Sciatic nerve (tissue), 2 donors: ENCODE data around the gene EID1. TPM values are rescaled to one million over a fixed set of nuclear protein-coding genes. Genes with fewer than 3 reads are reported as not detected.
"Not testable (repeated sequence)": the region's sequence is repeated elsewhere in the genome, so short reads cannot be mapped to it uniquely, and the experiment has no call there.

ENCODE experiments used
- ATAC-seq: fragments of 200-7000 bp; cut with Tn5 transposase; one replicate; pipeline ENCODE4 v1.9.1; 2020; ENCODE audit warnings: mild to moderate bottlenecking, moderate library complexity
- DNase-seq: peaks from one replicate; pipeline ENCODE4 v3.0.0-alpha.2; 2020; ENCODE audit warnings: low spot score
- intact Hi-C: fragments of 100-400 bp; cut with DNase I; formaldehyde crosslinking; loops from one replicate; pipeline ENCODE4 v1.14.2; 2022
- total RNA-seq: library from RNA; stranded (reverse); fragmentation: NEBNext Ultra II Directional; extraction: Animal tissue kit (Norgen Biotek cat#: 25700); gene quantifications from one replicate; pipeline ENCODE4 v1.2.1, GENCODE V29; 2021
- donor health status: DM: no; HTN: no; CAD: no.
- donor health status: DM: no; HTN: no; CAD: no.

Gene EID1
- total RNA-seq, 1 donor from 2014 or later = 140 TPM

DNA sequence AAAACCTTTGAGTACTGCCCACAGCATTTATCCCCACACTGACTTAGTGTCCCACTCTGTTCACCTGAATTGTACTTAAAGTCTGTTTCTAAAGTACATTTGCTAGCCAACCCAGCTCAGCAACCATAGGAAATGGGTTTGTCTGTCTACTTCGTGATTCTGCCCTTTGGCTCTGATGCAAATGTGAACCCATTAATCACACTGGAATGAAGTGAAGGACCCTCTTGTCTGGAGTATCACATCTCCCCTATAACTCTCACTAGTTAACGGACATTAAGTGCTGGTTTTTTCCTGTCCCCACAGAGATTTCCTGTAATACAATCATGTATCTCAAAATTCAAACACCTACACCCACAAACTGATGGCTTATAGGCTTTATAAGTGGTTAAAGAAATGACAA is 20.5 kb downstream of the EID1 start:
- intact Hi-C loops = no loop called here
- ATAC-seq = no peak
- DNase-seq = no peak

DNA sequence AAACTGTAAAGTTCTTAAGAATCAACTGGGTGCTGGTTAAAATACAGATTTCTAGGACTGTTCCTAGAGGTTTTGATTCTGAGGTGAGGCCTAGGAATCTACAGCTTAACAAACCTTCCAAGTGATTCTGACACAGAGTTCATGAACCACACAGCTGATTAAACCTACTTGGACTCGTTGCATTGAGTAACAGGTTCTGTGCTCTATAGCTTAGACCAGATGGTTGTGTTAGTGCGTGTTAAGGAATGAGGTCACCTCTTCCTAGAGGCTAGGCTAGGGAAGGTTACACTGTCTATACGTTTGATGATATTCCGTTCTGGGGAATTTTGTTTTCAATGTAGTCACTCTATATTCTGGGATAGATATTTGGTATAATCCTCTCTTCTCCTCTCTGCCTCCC is 21.9 kb downstream of the EID1 start:
- intact Hi-C loops = no loop called here
- DNase-seq (no peak), ATAC-seq (no peak)

DNA sequence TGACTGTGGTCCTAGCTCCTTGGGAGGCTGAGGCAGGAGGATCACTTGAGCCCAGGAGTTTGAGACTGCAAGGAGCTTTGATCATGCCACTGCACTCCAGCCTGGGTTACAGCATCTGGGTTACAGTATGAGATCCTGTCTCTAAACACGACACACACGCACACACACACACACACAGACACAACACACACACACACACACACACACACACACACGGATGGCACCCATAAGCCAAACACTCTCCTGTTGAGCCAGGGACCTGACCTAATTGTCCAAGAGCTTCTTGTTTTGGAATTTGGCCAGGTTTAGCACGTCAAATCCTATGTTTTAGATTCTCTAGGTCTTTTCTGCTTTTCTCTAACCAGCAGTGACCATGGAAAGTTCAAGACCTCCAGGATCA is 26.8 kb downstream of the EID1 start:
- no peak for ATAC-seq
- intact Hi-C loops = no loop called here
- DNase-seq = no peak

DNA sequence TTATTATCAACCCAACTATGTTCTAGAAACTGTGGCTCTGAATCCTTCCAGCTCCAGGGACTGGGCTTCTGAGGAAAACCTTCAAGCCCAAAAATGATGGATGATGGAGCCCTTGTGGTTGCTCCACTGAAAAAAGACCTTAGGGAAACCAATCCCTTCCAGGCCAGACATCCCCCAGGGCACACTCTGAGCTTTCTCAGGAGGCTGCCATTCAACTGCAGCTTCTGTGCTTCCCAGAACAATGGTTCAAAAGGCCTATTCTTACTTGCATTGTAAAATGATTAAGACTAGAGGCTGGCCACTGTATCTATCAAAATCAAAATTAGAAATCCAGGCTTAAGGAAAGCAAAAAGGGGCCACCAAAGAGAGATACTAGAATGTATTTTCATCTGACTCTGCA is 27.3 kb downstream of the EID1 start:
- DNase-seq (no peak), ATAC-seq (no peak)
- intact Hi-C loops = no loop called here

DNA sequence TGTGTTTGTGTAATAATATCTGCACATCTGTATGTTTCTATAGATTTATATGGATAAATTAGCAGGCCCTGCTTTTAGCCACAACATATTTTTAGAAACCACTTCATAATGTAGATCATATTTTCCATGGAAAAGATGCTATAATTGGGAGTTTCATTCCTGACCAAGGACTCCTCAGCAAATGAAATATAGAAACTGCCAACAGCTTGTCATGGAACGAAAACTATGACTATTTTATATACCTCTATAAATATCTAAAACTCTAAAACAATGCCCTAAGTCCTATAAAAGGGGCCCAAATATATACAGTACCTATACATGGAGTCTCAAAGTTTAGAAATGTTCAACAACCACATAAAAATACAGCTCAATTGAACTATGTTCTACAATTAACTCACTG is 27.9 kb downstream of the EID1 start:
- intact Hi-C loops = no loop called here
- no peak for ATAC-seq
- no peak for DNase-seq

DNA sequence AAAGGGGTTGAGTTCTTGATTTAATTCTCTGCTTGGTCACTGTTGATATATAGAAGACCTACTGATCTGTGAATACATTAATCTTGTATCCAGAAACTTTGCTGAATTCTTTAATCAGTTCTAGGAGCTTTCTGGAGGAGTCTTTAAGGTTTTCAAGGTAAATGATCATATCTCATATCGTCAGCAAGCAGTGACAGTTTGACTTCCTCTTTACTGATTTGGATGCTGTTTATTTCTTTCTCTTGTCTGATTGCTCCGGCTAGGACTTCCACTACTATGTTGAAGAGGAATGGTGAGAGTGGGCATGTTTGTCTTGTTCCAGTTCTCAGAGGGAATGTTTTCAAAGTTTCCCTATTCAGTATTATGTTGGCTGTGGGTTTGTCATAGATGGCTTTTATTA is 31.4 kb downstream of the EID1 start:
- ATAC-seq, DNase-seq, intact Hi-C loops: not testable (repeated sequence)

DNA sequence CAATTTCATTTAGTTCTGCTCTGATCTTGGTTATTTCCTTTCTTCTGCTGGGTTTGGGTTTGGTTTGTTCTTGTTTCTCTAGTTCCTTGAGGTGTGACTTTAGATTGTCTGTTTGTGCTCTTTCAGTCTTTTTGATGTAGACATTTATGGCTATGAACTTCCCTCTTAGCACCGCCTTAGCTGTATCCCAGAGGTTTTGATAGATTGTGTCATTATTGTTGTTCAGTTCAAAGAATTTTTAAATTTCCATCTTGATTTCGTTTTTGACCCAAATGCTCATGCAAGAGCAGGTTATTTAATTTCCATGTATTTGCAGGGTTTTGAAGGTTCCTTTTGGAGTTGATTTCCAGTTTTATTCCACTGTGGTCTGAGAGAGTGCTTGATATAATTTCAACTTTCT is 32.6 kb downstream of the EID1 start:
- DNase-seq, intact Hi-C loops, ATAC-seq: not testable (repeated sequence)

DNA sequence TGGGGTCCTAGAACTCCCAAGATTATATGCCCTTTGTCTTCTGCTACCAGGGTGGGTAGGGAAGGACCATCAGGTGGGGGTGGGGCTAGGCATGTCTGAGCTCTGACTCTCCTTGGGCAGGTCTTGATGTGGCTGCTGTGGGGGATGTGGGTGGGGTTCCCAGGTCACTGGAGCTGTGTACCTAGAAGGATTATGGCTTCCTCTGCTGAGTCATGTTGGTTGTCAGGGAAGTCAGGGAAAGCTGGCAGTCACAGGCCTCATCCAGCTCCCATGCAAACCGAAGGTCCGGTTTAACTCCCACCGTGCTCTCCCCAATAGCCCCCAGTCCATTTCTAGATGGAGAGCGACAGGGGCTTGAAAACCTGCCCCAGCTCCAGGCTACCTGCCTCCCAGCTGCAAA is 35.2 kb downstream of the EID1 start:
- DNase-seq = no peak
- no peak for ATAC-seq
- intact Hi-C loops = no loop called here

DNA sequence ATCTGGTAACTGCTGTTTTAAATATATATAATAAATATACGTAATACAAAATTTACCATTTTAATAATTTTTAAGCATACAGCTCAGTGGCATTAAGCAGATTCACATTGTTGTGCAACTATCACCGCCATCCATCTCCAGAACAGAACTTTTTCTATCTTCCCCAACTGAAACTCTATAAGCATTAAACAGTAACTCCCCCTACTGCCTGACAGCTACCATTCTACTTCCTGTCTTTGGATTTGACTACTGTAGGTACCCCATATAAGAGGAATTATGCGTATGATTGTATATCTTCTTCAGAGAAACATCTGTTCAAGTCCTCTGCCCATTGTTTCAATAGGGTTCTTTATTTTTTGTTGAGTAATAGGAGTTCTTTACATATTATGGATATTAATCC is 36.8 kb downstream of the EID1 start:
- ATAC-seq (no peak), DNase-seq (no peak)
- intact Hi-C loops = no loop called here

DNA sequence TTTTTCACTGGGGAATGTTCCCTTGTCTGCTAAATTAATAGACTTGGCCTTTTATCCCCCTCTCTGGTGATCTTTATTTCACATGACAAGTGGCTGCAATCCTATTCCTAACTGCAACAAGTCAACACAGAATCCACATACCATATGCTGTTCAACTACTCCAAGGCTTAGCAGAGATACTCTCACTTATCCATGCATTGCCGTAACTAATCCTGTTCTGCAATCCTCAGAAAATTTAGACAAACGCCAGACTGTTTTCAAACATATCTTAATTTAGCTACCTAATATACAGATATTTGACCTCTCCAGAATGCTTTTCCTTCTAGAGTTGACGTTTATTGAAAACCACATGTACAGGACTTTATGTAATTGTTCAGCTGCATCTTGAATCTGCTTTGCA is 37.9 kb downstream of the EID1 start:
- no peak for DNase-seq
- ATAC-seq = no peak
- intact Hi-C loops = no loop called here

DNA sequence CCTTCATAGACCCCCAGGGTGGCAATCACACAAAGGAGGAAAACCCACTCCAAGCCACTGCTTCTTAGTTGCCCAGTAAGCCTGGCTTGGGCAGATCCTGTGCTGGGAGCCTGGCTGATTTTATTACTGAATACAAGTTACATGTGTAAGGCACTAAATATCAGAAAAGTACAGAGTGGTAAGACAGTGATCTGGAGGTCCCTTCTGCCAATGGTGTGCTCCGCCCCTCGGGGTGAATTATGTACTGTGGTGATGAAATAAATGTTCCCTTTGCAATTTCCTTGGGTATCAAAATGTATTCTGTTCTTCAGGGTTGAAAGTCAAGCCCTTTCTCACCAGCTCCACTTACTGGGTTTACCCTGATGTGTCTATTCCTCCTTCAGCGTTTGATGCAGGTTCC is 38.8 kb downstream of the EID1 start:
- ATAC-seq (no peak), DNase-seq (no peak)
- intact Hi-C loops = no loop called here

DNA sequence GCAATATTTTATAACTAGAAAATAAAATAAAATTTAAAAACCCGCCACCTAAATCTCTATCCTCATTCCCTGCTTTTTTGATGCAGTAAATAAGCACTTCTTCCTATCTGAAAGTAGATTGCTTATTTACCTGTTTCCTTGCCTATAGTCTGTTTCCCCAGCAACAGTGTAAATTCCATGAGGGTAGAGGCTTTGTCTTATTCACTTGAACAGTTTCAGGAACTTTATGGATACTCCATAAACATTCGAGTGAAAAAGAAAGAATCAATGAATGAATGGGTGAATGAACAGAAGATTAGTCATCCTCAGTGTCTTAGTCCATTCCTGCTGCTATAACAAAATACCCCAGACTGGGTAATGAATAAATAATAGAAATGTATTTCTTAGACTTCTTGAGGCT is 44.1 kb downstream of the EID1 start:
- intact Hi-C loops = no loop called here
- no peak for ATAC-seq
- DNase-seq = no peak

DNA sequence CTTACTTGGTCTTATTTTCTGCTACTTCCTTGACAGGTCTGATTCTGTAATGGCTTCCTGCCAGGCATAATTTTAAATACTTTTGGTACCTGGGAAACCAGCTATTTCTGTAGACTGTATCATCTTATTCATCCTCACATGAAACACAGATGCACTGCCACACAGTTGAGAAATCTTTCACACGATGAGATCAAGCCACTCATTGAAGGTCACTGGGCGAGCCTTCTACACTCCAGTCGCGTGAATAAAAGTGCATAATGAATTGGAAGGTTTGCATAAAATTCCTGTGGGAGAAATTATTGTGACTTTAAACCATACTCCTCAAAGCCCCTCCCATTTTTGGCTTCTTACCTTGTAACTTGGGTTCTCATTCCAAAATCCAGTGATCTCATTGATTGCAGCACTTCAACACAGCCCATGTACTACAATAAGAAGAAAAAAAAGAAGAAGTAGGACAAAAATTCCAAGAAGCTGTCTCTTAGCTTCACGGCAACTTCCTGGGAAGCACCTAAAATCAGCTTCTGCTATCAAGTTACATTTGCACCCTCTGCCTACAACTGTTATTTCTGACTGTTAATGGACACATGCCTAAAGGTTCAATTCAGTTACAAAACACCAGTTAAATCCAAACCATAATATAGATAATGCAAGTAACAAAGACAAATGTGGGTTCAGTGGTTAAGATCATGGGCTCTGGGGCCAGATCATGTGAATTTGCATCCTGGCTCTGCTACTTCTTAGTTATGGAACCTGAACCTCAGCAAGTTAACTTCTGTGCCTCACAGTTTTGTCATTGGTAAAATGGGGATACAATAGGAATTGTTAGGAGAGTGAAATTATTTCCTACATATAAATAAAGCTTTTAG is 46.8 kb downstream of the EID1 start:
- intact Hi-C loops = no loop called here
- ATAC-seq = no peak
- no peak for DNase-seq

DNA sequence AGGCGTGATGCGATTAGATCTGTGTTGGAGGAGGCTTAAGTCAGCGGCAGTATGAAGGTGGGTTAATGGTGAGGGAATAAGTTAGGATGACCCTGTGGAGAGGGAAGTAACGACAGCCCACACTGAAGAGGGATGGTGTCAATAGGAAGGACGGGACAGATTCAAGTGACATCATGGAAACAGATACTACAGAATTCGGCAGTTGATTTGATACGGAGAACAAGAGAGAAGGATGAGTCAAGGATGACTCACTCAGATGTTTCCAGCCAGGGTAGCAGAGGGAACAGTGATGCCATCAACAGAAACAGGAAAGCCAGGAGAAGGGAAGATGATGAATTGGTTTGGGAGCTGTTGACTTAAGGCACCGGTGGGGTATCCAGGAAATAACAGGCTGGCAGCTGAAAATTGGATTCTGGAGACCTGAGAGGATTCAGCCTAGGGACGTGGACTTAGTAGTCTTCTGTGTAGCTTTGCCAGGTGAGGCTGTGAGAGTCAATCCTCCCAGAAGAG is 47.8 kb downstream of the EID1 start:
- ATAC-seq (peak; percentile 42), DNase-seq (no peak)
- intact Hi-C loops = no loop called here

DNA sequence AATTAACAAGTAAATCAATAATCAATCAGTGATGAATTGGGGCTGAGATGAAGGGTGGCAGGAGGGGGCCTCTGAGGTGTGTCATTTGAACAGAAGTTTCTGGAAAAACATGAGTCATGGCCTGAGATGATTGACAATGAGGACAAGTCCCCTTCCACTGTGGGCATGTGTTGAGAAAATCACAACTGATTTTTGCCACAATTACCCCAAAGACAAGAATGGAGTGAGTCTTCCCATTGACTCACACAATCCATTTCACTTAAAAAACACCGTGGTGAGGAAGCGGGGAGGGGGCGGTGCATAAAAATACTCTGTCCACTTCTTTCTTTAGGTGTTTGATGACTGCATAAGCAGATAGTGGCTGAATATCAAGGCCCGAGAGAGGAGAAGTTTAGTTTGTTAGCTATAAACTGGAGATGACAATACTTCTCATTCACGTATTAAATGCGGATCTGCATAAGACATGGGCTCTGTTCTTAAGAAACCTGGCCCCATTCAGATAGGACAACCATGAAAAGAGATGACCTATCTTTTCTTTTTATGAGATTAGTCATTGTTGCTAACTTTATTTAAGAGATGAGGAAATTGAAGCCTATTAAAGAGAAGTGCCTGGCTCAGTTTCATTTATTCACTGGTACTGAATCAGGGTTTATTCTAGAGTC is 51.1 kb downstream of the EID1 start:
- intact Hi-C loops = no loop called here
- DNase-seq (no peak), ATAC-seq (no peak)

DNA sequence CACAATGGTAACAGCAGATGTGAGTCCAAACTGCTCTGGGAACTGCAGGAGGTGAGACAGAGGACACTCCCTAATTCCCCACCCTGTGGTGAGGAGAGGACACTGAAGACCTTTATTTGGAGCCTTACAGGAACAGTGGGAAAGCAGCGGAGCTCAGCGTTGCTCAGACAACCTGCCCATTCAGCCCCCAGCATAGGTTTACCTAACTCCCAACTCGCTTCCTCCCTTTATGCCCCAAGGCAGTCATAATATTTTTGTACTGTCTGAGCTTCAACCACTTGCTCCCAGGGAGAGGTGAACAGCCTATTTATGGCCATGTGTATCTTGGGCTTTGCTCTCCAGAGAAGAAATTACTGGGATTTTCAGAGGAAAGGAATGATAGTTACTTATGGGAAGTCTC is 51.7 kb downstream of the EID1 start:
- DNase-seq (no peak), ATAC-seq (no peak)
- intact Hi-C loops = no loop called here

Other genes with a start within 250 kb of the EID1 start
- 135 TPM for gene FBN1, start 232.4 kb upstream of the EID1 start, total RNA-seq
- gene CEP152, start 67.1 kb upstream of the EID1 start, total RNA-seq = 11.1 TPM
- 74.2 TPM for gene SHC4, start 85.8 kb downstream of the EID1 start, total RNA-seq
- gene SECISBP2L, start 168.3 kb downstream of the EID1 start, total RNA-seq = 599 TPM